IMR-90 (cell line): ENCODE data around the gene CXCL16. TPM values are rescaled to one million over a fixed set of nuclear protein-coding genes. Genes with fewer than 3 reads are reported as not detected.

Source experiments
- ATAC-seq: fragments of 200-7000 bp; cut with Tn5 transposase; 2 replicates; pipeline ENCODE4 v1.9.1; 2020; ENCODE audit warnings: low read depth, mild to moderate bottlenecking, moderate library complexity
- BruUV-seq: library from RNA; stranded (reverse); fragments of 400-500 nt; replicated peaks from 2 replicates; lab custom pipeline; 2021; lab: Mats Ljungman, UMichigan
- CTCF ChIA-PET: fragments of 300-600 bp; formaldehyde crosslinking; extraction: SDS; loops from one replicate; lab custom pipeline; 2021; ENCODE audit warnings: antibody characterized with exemption; lab: Yijun Ruan, JAX
- POLR2A ChIA-PET: fragments of 300-600 bp; sonication (Branson Sonifier 250); formaldehyde crosslinking; loops from one replicate; lab custom pipeline; 2022; ENCODE audit warnings: antibody characterized with exemption; ENCODE audit not compliant: unreplicated experiment; lab: Charles Lee
- DNase-seq: peaks from one replicate; pipeline ENCODE4 v3.0.0; 2013
- H2AFZ ChIP-seq: replicated peaks from 2 replicates; pipeline ENCODE3; 2013; ENCODE audit warnings: low read length, mild to moderate bottlenecking; ENCODE audit not compliant: poor library complexity
- H2AK5ac ChIP-seq: 2 replicates; pipeline ENCODE4 v1.6.1; 2013; ENCODE audit warnings: low read depth, low read length, inconsistent platforms
- H2AK9ac ChIP-seq: replicated peaks from 2 replicates; pipeline ENCODE3; 2013; ENCODE audit warnings: mild to moderate bottlenecking, low read depth, low read length, moderate library complexity; ENCODE audit not compliant: poor library complexity
- H2BK120ac ChIP-seq: 2 replicates; pipeline ENCODE4 v1.6.1; 2013; ENCODE audit warnings: low read depth, low read length, inconsistent platforms
- H2BK15ac ChIP-seq: 3 replicates; pipeline ENCODE4 v1.6.1; 2013; ENCODE audit warnings: low read depth, low read length, inconsistent platforms
- H2BK20ac ChIP-seq: 2 replicates; pipeline ENCODE4 v1.6.1; 2013; ENCODE audit warnings: low read depth, mild to moderate bottlenecking, inconsistent platforms, low read length, moderate library complexity
- H2BK5ac ChIP-seq: 2 replicates; pipeline ENCODE4 v1.6.1; 2013; ENCODE audit warnings: mild to moderate bottlenecking, low read depth, low read length, inconsistent platforms; ENCODE audit not compliant: poor library complexity, severe bottlenecking
- H3K14ac ChIP-seq: replicated peaks from 2 replicates; pipeline ENCODE4 v1.6.1; 2013; ENCODE audit warnings: low read depth, low read length, inconsistent platforms
- H3K18ac ChIP-seq: 2 replicates; pipeline ENCODE4 v1.6.1; 2013; ENCODE audit warnings: low read depth, low read length, control low read depth
- H3K23ac ChIP-seq: 2 replicates; pipeline ENCODE4 v1.6.1; 2013; ENCODE audit warnings: low read depth, low read length, inconsistent platforms
- H3K27ac ChIP-seq: 2 replicates; pipeline ENCODE4 v1.5.1; 2013; ENCODE audit warnings: mild to moderate bottlenecking, control low read depth, low read length; ENCODE audit not compliant: insufficient read depth
- H3K27me3 ChIP-seq: 2 replicates; pipeline ENCODE4 v1.6.1; 2013; ENCODE audit warnings: low read length; ENCODE audit not compliant: control insufficient read depth, insufficient read depth
- H3K36me3 ChIP-seq: 2 replicates; pipeline ENCODE4 v1.6.1; 2013; ENCODE audit warnings: low read length, mixed read lengths; ENCODE audit not compliant: control insufficient read depth, insufficient read depth
- H3K4ac ChIP-seq: 2 replicates; pipeline ENCODE4 v1.6.1; 2013; ENCODE audit warnings: low read depth, low read length, inconsistent platforms
- H3K4me1 ChIP-seq: 2 replicates; pipeline ENCODE4 v1.6.1; 2013; ENCODE audit warnings: low read length, mixed read lengths; ENCODE audit not compliant: control insufficient read depth, insufficient read depth
- H3K4me2 ChIP-seq: 2 replicates; pipeline ENCODE4 v1.6.1; 2013; ENCODE audit warnings: low read depth, mild to moderate bottlenecking, control low read depth, low read length, moderate library complexity
- H3K4me3 ChIP-seq: 2 replicates; pipeline ENCODE4 v1.5.1; 2013; ENCODE audit warnings: low read depth, mild to moderate bottlenecking, control low read depth, low read length, moderate library complexity; ENCODE audit not compliant: insufficient read depth
- H3K56ac ChIP-seq: 2 replicates; pipeline ENCODE4 v1.6.1; 2013; ENCODE audit warnings: low read length, inconsistent platforms; ENCODE audit not compliant: insufficient read depth; ENCODE audit errors: extremely low read depth
- H3K79me1 ChIP-seq, 2 experiments: 2 replicates each; pipeline ENCODE4 v1.6.1; 2013; ENCODE audit warnings: low read length in 2 of 2, inconsistent platforms in 1 of 2, low read depth in 1 of 2
- H3K9ac ChIP-seq: 2 replicates; pipeline ENCODE4 v1.6.1; 2013; ENCODE audit warnings: low read depth, low read length, control low read depth
- H3K9me1 ChIP-seq: 2 replicates; pipeline ENCODE4 v1.6.1; 2013; ENCODE audit warnings: low read length, inconsistent platforms; ENCODE audit not compliant: insufficient read depth
- H3K9me3 ChIP-seq: 2 replicates; pipeline ENCODE4 v1.6.1; 2013; ENCODE audit warnings: low read length; ENCODE audit not compliant: control insufficient read depth, insufficient read depth
- H4K20me1 ChIP-seq: 2 replicates; pipeline ENCODE4 v1.6.1; 2013; ENCODE audit warnings: low read length, inconsistent platforms; ENCODE audit not compliant: insufficient read depth
- H4K5ac ChIP-seq: 2 replicates; pipeline ENCODE4 v1.6.1; 2013; ENCODE audit warnings: mild to moderate bottlenecking, low read depth, low read length, control low read depth
- H4K8ac ChIP-seq, 2 experiments: 2 replicates each; pipeline ENCODE4 v1.6.1; 2013; ENCODE audit warnings: low read depth in 2 of 2, low read length in 2 of 2, control low read depth in 1 of 2, inconsistent platforms in 1 of 2
- H4K91ac ChIP-seq: 2 replicates; pipeline ENCODE4 v1.6.1; 2013; ENCODE audit warnings: low read depth, low read length, inconsistent platforms; ENCODE audit not compliant: insufficient read depth
- USF2 ChIP-seq: fragments of 150-350 bp; IDR thresholded peaks from 2 replicates; pipeline ENCODE4 v1.6.1; 2017; ENCODE audit warnings: mild to moderate bottlenecking, antibody characterized with exemption, low read length, low read depth
- WGBS, 2 experiments: methylation state at CpG; one replicate each; pipeline versions ENCODE4 v1.1.5 to v1.1.7; 2013; ENCODE audit warnings: missing lambda C conversion rate in 2 of 2; ENCODE audit not compliant: insufficient read length in 1 of 2; ENCODE audit errors: extremely low coverage in 2 of 2; 5-methylcytosine and 5-hydroxymethylcytosine counted together
- dilution Hi-C: fragments of 300-500 bp; cut with HindIII; formaldehyde crosslinking; loops from one replicate; pipeline ENCODE4 v1.14.3; 2018; ENCODE audit warnings: low sequenced_read_pairs; ENCODE audit not compliant: unreplicated experiment
- in situ Hi-C: fragments of 300-500 bp; cut with MboI; formaldehyde crosslinking; loops from 3 replicates; pipeline ENCODE4 v1.14.3; 2019; ENCODE audit warnings: low sequenced_read_pairs, inconsistent platforms, mixed read lengths
- intact Hi-C: fragments of 100-400 bp; cut with micrococcal nuclease; formaldehyde crosslinking; loops from 2 replicates; pipeline ENCODE4 v1.10.0; 2022
- polyA plus RNA-seq, 3 experiments: library from polyadenylated mRNA; depleted of rRNA; stranded (reverse); fragments of >200 nt; gene quantifications; 2 replicates each; pipeline ENCODE4 v1.2.3, GENCODE V29; 2012; ENCODE audit warnings: low replicate concordance in 1 of 3
- total RNA-seq: library from RNA; depleted of rRNA; stranded (reverse); fragments of >200 nt; gene quantifications from 2 replicates; pipeline ENCODE4 v1.2.3, GENCODE V29; 2012

Gene CXCL16
- total and polyA plus RNA-seq, 2 of the 4 experiments (the other 2 are of a cell fraction): 0.36 to 1.6 TPM

- no peak overlapping the region for H4K5ac ChIP-seq
- ATAC-seq: no peak
- H4K8ac ChIP-seq: no peak overlapping the region
- no peak overlapping the region for H3K27ac ChIP-seq
- H3K9me3 ChIP-seq: no peaks in the 10 kb centered on the region
- H3K4ac ChIP-seq: no peak overlapping the region
- H3K56ac ChIP-seq: no peak overlapping the region
- TF ChIP-seq USF2: no peak
- no peak overlapping the region for H3K4me3 ChIP-seq
- peaks cover 8% of the 10 kb centered on the region for H3K27me3 ChIP-seq
- no TSS peak for BruUV-seq
- no peak for DNase-seq
- H4K91ac ChIP-seq: no peak overlapping the region
- 79% methylated on average over 5 of the region's 5 CpGs; no CpG with 5 or more reads in 1 of the 2 experiments for WGBS, 2 experiments
- H2AFZ ChIP-seq: no peak overlapping the region
- H3K36me3 ChIP-seq: no peaks in the 10 kb centered on the region
- intact Hi-C loops: no loop called here
- ChIA-PET POLR2A (no interaction called here), CTCF (no interaction called here)
- H3K4me1 ChIP-seq: peaks cover 5% of the 10 kb centered on the region
- H2BK5ac ChIP-seq: no peak overlapping the region
- H2AK9ac ChIP-seq: no peak overlapping the region
- no peak overlapping the region for H2BK15ac ChIP-seq
- no peak overlapping the region; the same call in 1 of the 2 replicates for H2AK5ac ChIP-seq
- H3K23ac ChIP-seq: no peak overlapping the region
- H3K79me1 ChIP-seq: no peaks in the 10 kb centered on the region
- H2BK20ac ChIP-seq: no peak overlapping the region
- 0 out of 2 replicates have a peak, but pooled peaks cover 3% of the 10 kb centered on the region for H4K20me1 ChIP-seq
- H2BK120ac ChIP-seq: no peak overlapping the region
- no peak overlapping the region for H3K4me2 ChIP-seq
- H3K9me1 ChIP-seq: peaks cover 5% of the 10 kb centered on the region
- dilution Hi-C loops: no loop called here
- H3K9ac ChIP-seq: no peak overlapping the region
- no peak overlapping the region for H3K14ac ChIP-seq
- in situ Hi-C loops: no loop called here
- no peak overlapping the region for H3K18ac ChIP-seq
These were observed 15.1 kb downstream of the CXCL16 start for GRCh38 chr17:4724650-4725049.
